Measurements from ENCODE around the gene TCTA.

Gene TCTA

GRCh38 chr3:49378249-49378895 lies 33.9 kb upstream of the TCTA start:
- peaks cover 6% of the 10 kb centered on the region for H3K4me1 Mint-ChIP-seq
- peaks cover 34% of the 10 kb centered on the region for H3K36me3 Mint-ChIP-seq (ENCODE audit: low read depth)
- H3K4me3 Mint-ChIP-seq = no peak overlapping the region
- no peak for TF ChIP-seq CTCF (IDR thresholded peaks at IDR 0.05; ENCODE audit: unreplicated experiment in 3 of 3)
- peak overlapping the region in 1 of 3 experiments; percentile 72 for H3K27ac Mint-ChIP-seq
- no peaks in the 10 kb centered on the region for H3K27me3 Mint-ChIP-seq (ENCODE audit: low read depth)
- H3K9me3 Mint-ChIP-seq = no peaks in the 10 kb centered on the region

GRCh38 chr3:49383387-49383786 lies 28.8 kb upstream of the TCTA start:
- Mint-ChIP-seq H3K9me3 (no peaks in the 10 kb centered on the region), H3K36me3 (ENCODE audit: low read depth) (peaks cover 16% of the 10 kb centered on the region), H3K4me1 (peaks cover 3% of the 10 kb centered on the region), H3K4me3 (no peak overlapping the region), H3K27me3 (ENCODE audit: low read depth) (no peaks in the 10 kb centered on the region), H3K27ac (no peak overlapping the region)
- TF ChIP-seq CTCF (IDR thresholded peaks at IDR 0.05; ENCODE audit: unreplicated experiment in 3 of 3) = no peak

DNA sequence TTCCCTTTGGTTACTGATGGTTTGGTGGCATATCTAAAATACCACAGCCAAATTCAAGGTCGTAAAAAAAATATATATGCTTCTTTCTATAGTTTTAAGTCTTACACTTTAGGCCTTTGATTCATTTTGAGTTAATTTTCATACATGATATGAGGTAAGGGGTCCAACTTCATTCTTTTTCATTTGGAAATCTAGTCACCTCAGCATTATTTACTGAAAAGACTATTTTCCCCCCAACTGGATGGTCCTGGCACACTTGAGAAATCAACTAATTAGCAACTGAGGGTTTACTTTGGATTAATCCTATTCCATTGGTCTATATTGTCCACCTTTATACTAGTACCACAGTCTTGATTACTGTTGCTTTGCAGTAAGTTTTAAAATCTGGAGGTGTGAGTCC lies 26.6 kb upstream of the TCTA start:
- Mint-ChIP-seq H3K4me1 (no peaks in the 10 kb centered on the region), H3K36me3 (ENCODE audit: low read depth) (peaks cover 17% of the 10 kb centered on the region), H3K4me3 (no peak overlapping the region), H3K27ac (no peak overlapping the region), H3K27me3 (ENCODE audit: low read depth) (no peaks in the 10 kb centered on the region), H3K9me3 (no peaks in the 10 kb centered on the region)
- TF ChIP-seq CTCF (IDR thresholded peaks at IDR 0.05; ENCODE audit: unreplicated experiment in 3 of 3) = no peak

- H3K4me1 Mint-ChIP-seq = no peaks in the 10 kb centered on the region
- H3K9me3 Mint-ChIP-seq = no peaks in the 10 kb centered on the region
- peaks cover 17% of the 10 kb centered on the region for H3K36me3 Mint-ChIP-seq (ENCODE audit: low read depth)
- peak overlapping the region in 2 of 3 experiments; percentile 21 to 36 for H3K27ac Mint-ChIP-seq
- no peak for TF ChIP-seq CTCF (IDR thresholded peaks at IDR 0.05; ENCODE audit: unreplicated experiment in 3 of 3)
- no peaks in the 10 kb centered on the region for H3K27me3 Mint-ChIP-seq (ENCODE audit: low read depth)
- no peak overlapping the region for H3K4me3 Mint-ChIP-seq
Measured at GRCh38 chr3:49386056-49386756, 26.0 kb upstream of the TCTA start.

GRCh38 chr3:49387721-49388120 lies 24.5 kb upstream of the TCTA start:
- H3K36me3 Mint-ChIP-seq (ENCODE audit: low read depth) = peaks cover 17% of the 10 kb centered on the region
- no peak overlapping the region for H3K4me3 Mint-ChIP-seq
- no peaks in the 10 kb centered on the region for H3K4me1 Mint-ChIP-seq
- TF ChIP-seq CTCF (IDR thresholded peaks at IDR 0.05; ENCODE audit: unreplicated experiment in 3 of 3) = no peak
- no peaks in the 10 kb centered on the region for H3K9me3 Mint-ChIP-seq
- no peak overlapping the region for H3K27ac Mint-ChIP-seq
- no peaks in the 10 kb centered on the region for H3K27me3 Mint-ChIP-seq (ENCODE audit: low read depth)
